ENCODE measurements around the gene HINFP.

Gene HINFP, protein sequence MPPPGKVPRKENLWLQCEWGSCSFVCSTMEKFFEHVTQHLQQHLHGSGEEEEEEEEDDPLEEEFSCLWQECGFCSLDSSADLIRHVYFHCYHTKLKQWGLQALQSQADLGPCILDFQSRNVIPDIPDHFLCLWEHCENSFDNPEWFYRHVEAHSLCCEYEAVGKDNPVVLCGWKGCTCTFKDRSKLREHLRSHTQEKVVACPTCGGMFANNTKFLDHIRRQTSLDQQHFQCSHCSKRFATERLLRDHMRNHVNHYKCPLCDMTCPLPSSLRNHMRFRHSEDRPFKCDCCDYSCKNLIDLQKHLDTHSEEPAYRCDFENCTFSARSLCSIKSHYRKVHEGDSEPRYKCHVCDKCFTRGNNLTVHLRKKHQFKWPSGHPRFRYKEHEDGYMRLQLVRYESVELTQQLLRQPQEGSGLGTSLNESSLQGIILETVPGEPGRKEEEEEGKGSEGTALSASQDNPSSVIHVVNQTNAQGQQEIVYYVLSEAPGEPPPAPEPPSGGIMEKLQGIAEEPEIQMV

DNA sequence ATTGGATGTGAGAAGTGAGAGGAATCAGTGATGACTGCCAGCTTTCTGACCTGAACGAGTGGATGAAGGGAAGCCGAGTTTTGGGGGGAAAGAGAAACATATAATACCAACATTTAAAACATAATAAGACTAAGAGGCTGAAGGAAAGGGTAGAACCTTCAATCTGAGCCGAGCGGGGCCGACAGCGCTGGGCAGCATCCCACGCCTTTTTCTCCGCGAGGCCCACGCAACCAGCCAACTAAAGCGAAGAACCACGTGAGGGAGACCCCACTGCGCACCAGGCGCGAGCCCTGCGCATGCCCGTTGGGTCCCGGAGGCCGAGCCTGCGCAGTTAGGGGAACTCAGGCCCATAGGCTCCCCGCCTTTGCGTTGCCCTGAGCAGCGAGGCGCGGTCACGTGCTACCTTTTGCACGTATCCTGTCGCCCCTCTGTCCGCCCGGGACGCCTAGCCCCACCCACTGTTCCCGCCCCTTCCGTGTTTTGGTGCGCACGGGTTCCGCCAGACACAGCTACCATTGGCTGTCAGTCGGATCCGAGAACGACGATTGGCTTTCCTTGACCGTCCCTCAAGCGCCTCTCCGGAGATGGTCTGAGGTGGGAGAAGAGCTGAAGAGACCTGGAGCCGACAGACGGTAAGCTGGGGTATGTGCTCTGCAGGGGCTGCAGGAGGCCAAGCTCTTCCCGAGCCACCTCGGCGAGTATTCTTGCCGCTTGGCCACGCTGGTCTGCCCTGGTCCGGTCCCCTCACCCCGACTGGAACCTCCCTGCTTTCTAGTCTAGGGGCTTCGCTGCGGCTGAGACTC, at the start of gene HINFP:
HINFP (plus strand) TSS at position 573 of the 803 bp plus-strand sequence. CDS start 5,365 bp downstream, outside the sequence.
- peak; percentile 96 for DNase-seq (ENCODE audit: low spot score)
- FAIRE-seq, result peak; percentile 85

DNA sequence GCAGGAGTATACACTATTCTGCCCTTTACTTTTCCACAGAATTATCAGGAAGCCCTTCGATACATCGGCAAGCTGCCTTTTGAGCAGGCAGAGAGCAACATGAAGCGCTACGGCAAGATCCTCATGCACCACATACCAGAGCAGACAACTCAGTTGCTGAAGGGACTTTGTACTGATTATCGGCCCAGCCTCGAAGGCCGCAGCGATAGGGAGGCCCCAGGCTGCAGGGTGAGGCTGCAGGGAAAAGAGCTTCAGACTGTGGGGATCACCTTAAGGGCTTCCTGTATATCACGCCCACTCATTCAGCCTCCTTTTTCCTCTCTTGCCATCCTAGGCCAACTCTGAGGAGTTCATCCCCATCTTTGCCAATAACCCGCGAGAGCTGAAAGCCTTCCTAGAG, 43.5 kb upstream of the HINFP start:
- FAIRE-seq (no peak), DNase-seq (ENCODE audit: low spot score) (no peak)

DNA sequence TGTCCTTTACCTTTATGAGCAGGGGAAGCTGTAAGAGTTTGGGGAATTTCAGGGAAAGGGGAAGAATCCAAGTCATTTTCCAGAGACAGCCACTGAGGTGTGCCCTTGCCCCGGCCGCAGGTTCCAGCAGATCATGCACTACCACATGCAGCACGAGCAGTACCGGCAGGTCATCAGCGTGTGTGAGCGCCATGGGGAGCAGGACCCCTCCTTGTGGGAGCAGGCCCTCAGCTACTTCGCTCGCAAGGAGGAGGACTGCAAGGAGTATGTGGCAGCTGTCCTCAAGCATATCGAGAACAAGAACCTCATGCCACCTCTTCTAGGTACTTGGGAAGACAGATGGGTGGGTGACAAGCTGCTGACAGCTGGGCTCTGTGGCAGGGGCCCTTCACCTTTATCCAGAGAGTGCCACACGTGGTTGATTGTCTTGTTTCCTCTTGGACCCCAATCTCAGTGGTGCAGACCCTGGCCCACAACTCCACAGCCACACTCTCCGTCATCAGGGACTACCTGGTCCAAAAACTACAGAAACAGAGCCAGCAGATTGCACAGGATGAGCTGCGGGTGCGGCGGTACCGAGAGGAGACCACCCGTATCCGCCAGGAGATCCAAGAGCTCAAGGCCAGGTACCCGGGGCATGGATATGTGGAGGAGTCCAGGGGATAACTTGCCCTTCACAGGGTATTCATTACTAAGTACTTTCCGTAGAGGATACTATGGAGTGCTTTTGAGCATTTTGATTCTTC, 42.5 kb upstream of the HINFP start:
- FAIRE-seq, result no peak
- DNase-seq (ENCODE audit: low spot score), result no peak

DNA sequence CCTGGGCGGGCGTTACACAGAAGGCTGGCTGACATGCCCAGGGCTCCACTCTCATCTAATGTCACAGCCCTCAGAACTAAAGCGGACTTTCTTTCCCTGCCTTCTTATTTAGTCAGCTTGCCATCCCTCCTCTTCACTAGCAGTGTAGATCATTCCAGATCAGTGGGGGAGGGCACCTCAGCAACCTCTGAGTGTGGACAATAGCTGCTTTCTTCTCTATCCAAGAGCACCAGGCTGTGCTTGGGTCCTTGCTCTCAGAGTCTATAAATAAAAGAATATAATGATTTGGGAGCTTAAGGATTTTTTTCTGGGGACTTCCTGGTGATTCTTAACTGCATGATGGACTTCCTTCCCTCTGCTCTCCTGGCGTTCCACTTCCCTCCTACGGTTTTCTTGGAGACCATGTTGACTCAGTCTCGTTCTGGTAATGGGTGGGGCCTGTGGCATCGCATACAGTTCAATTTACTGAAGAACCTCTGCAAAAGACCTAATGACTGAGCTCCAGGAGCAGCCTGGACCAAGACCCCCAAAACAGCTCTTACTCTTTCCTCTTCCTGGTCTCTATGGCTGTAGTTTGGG, 39.6 kb upstream of the HINFP start:
- DNase-seq (ENCODE audit: low spot score) (no peak), FAIRE-seq (no peak)

DNA sequence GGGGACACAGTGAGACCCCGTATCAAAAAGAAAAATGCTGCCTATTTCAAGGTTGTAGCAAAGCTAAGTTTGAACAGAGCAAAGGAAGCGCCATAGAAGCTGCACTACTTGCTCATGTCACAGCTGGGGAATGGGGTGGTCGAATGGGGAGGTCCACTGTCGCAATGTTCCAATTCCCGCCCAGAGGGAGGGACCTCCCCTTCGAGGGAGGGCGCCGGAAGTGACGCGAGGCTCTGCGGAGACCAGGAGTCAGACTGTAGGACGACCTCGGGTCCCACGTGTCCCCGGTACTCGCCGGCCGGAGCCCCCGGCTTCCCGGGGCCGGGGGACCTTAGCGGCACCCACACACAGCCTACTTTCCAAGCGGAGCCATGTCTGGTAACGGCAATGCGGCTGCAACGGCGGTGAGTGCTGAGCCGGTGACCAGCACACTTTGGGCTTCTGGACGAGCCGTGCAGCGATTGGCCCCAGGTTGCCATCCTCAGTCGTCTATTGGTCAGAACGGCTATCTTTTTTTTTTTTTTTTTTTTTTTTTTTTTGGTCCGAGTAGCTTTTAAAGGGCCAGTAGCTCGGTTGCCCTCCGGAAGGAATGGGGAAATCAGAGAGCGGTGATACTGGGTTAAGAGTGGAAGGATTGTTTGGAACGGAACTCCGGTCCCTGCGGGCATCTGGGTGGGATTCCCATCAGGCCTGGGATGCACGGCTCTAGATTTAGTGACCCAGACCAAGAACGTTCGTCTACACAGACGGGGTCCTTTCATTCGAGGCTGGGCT, 36.5 kb upstream of the HINFP start, which contains the start of gene HMBS:
HMBS (plus strand) TSS at position 219 of the 774 bp plus-strand sequence; CDS start at position 372, 153 bp downstream.
- no peak for FAIRE-seq
- peak; percentile 88 for DNase-seq (ENCODE audit: low spot score)

DNA sequence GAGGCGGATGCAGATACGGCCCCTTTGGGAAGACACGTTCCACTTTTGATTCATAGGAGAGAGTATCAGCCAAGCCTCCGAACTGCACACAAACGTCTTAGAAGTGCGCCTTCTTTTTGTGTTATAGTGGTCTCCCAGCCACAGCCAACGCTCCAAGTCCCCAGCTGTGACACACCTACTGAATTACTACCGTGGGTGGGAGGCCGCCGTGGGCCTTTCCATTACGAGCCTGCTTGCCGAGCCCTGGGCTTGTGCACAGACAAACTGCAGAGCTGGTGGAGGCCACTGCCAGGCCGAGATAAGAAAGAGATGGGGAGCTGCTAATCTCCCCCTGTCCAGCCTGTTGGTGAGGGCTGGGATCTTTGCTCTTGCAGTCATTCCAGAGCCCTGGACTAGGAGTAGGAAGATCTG, 35.9 kb upstream of the HINFP start:
- DNase-seq (ENCODE audit: low spot score) (no peak), FAIRE-seq (no peak)

DNA sequence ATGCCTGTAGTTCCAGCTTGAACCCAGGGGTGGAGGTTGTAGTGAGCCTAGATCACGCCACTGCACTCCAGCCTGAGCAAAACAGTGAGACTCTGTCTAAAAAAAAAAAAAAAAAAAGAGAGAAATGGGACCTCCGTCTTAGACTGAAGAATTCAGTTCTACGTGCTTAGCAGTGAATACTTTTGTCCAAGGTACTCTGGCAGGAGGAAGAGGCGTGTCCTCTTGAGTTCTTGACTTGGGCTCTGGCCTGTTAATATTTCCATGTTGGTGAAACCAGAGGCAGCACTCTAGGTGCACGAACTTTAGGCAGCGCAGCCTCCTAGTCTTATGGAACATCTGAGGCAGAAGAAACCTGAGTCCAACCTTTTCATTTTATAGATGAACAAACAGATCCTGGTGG, 34.3 kb upstream of the HINFP start:
- DNase-seq (ENCODE audit: low spot score), result no peak
- FAIRE-seq, result no peak

DNA sequence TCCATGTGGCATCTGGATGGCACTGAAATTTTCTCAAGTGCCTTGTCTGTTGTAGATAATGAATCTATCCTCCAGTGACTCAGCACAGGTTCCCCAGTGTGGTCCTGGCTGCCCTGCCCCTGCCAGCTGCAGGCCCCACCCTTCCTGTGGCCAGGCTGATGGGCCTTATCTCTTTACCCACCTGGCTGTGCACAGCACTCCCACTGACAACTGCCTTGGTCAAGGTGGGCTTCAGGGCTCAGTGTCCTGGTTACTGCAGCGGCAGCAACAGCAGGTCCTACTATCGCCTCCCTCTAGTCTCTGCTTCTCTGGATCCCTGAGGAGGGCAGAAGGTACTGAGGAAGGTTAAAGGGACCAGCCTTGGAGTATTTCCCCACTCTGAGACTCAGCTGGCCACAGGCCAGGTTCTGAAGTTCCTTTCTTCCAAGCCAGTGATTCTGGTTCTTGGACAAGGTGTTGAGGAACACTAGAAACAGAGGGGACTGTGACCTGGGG, 33.6 kb upstream of the HINFP start:
- DNase-seq (ENCODE audit: low spot score), result no peak
- no peak for FAIRE-seq

DNA sequence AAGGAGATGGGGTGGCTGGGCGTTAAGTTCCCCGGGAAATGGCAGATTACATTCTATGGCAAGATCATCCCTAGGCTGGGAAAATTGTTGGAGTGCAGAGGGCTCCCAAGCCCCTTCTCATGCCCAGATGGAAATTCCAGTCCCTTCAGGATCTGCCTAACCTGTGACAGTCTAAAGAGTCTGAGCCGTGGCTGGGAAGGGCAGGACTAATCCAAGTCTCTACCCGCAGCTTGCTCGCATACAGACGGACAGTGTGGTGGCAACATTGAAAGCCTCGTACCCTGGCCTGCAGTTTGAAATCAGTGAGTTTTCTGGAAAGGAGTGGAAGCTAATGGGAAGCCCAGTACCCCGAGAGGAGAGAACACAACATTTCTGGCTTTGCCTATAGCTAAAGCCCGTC, 33.0 kb upstream of the HINFP start:
- DNase-seq (ENCODE audit: low spot score) (no peak), FAIRE-seq (no peak)

DNA sequence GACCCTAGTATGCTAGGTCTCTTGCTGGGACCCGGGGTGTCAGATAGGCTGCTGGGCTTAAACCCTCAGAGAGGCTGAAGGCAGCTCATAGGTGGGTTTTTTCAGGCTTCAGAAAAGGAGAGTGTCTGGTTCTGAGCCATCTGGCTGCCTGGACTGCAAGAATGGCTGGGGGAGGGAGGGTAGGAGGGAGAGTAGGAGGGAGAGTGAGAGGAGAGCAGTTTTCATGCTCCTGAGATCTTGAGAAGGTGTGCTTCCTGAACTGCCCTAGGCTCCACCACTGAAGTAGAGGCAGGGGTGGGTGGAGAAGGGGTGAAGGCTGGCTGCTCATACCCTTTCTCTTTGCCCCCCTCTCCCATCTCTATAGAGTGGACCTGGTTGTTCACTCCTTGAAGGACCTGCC, 32.1 kb upstream of the HINFP start:
- no peak for DNase-seq (ENCODE audit: low spot score)
- no peak for FAIRE-seq

DNA sequence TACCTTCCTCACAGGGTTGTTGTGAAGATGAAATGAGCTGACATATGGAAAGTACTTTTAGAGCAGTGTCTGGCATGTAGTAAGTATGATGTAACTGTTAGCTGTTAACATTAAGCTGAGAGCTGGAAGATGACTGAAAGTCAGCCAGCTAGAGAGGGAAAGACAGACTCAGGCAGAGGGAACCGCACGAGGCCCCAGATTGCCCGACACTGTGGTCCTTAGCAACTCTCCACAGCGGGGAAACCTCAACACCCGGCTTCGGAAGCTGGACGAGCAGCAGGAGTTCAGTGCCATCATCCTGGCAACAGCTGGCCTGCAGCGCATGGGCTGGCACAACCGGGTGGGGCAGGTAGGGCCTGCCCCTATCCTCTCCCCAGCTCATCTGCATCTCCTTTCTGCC, 30.2 kb upstream of the HINFP start:
- DNase-seq (ENCODE audit: low spot score), result no peak
- FAIRE-seq, result no peak

DNA sequence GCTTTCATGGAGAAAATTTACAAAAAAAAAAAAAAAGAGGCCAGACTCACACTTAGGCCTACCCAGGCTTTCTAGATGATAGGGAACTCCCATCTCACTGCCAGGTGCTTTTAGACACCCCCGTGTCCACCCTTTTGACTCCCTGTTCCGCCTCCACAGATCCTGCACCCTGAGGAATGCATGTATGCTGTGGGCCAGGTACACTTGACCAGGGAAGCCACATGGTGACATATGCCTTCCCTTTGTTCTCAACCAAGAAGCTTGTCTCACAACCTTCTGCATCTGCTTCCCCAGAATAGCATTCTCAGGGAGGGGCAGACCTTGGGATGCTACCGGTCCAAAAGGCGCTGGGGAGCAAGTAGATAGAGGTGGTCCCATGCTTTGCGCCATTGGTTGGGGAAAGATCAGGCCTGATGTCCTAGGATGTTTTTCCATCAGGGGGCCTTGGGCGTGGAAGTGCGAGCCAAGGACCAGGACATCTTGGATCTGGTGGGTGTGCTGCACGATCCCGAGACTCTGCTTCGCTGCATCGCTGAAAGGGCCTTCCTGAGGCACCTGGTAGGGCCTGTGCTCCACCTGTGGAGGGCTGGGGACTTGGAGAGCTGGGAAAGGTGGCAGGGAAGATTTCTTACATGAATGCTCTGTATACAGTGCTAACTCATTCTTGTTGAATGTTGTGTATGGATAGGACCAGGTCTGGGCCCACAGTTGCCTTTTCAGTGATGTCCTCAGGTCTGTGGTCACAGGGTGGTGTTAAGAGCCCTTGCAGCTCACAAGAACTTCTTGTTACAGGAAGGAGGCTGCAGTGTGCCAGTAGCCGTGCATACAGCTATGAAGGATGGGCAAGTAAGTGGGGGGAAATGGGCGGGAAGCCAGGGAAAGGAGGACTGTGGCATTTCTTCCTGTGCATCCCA, 29.2 kb upstream of the HINFP start:
- no peak for DNase-seq (ENCODE audit: low spot score)
- FAIRE-seq, result no peak

DNA sequence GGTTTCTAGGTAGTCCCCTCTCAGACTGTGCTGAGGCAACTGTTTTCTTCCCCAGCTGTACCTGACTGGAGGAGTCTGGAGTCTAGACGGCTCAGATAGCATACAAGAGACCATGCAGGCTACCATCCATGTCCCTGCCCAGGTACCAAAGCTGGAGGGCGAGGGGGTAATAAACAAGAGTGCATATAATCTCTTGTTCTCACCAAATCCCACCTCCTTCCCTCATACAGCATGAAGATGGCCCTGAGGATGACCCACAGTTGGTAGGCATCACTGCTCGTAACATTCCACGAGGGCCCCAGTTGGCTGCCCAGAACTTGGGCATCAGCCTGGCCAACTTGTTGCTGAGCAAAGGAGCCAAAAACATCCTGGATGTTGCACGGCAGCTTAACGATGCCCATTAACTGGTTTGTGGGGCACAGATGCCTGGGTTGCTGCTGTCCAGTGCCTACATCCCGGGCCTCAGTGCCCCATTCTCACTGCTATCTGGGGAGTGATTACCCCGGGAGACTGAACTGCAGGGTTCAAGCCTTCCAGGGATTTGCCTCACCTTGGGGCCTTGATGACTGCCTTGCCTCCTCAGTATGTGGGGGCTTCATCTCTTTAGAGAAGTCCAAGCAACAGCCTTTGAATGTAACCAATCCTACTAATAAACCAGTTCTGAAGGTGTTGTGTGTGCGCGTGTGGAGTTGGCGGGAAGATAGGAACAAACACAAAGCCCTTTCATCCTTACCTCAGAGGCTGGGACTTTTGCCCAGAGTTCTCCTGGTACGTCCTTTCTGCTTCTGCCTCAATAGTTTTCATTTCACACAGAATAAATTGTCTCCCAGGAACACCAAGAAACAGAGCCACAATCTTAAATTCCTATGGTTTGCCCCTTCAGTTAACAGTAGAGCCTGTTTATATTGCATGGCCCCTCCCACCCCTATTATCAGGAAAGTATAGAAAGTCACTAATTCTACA, 28.2 kb upstream of the HINFP start:
- DNase-seq (ENCODE audit: low spot score) (no peak), FAIRE-seq (no peak)

DNA sequence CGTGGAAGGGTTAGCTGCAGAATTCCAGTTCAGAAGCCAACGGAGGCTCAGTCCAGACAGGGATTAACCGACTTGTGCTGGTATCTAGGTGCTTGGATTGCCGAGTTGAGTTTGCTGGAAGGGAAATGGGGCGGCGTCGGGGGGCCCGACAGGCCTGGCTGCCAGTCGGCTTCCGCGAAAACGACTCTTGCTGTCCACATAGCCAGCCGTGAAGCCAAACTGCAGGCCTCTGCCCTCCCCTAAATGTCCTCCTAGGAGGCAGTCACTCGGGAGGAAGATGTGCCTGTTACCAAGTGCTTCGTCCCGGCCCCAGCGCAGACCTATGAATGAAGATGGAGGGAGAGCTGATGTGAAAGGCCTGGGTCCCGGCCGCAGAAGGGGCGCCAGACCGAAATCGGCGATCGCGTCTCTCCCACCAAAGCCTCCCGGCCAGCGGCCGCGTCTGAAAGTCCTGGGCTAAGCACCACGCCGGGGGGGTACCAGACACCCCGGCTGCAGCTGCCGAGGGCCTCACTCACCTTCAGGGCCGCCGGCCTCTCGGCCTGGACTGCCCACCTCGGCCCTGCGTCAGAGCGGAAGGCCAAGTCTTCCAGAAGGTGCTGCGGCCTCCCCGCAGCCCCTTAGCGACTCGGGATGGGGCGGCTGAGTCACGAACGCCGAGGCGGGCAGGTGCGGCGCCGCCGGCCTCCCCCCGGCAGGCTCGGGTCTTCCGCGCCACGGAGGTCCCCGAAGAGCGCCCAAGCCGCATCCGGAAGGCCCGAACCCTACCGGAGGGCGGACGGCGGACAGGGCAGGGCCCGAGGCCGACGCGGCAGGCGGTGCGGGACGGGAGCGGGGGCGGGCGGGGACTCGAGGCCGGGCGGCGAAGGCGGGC, 27.2 kb upstream of the HINFP start:
- no peak for DNase-seq (ENCODE audit: low spot score)
- no peak for FAIRE-seq

DNA sequence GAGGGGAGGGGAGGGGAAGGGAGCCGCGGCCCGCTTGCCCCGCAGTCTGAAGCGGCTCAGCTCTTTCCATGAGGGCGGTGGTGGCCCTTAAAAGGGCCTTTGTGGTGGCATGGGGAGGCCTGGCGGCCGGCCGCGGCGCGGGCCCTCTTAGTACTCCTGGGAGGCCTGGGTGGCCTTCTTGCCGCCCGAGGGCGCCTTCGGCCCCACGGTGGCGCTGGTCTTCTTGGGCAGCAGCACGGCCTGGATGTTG, 26.6 kb upstream of the HINFP start:
- FAIRE-seq, result no peak

DNA sequence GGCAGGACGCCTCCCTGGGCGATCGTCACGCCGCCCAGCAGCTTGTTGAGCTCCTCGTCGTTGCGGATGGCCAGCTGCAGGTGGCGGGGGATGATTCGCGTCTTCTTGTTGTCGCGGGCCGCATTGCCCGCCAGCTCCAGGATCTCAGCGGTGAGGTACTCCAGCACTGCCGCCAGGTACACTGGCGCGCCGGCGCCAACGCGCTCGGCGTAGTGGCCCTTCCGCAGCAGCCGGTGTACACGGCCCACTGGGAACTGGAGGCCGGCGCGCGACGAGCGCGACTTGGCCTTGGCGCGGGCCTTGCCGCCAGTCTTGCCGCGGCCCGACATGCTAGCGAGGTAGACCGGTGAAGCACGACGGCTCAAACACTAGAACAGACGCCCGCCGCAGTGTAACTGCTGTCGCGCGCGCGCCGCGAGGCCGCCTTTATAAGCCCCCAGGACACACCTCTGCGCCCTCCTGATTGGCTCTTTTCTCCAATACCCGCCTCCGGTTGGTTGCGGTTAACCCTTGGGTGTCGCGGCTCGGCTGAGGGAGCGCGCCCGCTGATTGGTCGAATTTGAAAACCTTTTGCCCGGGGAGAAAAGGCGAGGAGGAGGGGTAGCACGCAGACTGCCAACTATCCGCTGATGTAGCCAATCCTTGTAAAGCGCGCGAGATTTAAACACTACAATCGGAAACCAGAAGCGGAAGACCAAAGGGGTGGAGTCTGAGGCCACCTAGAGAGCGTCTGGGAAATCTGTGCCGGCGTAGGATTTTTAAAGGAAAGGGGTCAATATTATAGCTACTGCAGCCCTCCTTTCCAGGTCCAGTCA, 26.1 kb upstream of the HINFP start:
- DNase-seq (ENCODE audit: low spot score), result peak; percentile 96
- no peak for FAIRE-seq

More for the DNA sequence above, 26.6 kb upstream of the HINFP start:
- DNase-seq (ENCODE audit: low spot score), result peak; percentile 50

Data from urothelium cell line (cell line).